HEK293T (cell line): ENCODE results near the gene STMN1.
"Not testable (repeated sequence)": the region's sequence is repeated elsewhere in the genome, so short reads cannot be mapped to it uniquely, and the experiment has no call there.

ENCODE experiments used
- CTCF ChIA-PET: fragments of 350-600 bp; formaldehyde crosslinking; extraction: SDS; loops from one replicate; lab custom pipeline; 2021; ENCODE audit warnings: antibody characterized with exemption, inconsistent platforms; lab: Yijun Ruan, JAX
- POLR2A ChIA-PET: fragments of 350-600 bp; formaldehyde crosslinking; extraction: SDS; loops from one replicate; lab custom pipeline; 2020; ENCODE audit warnings: antibody characterized with exemption, inconsistent platforms; lab: Yijun Ruan, JAX
- DNase-seq: peaks from one replicate; pipeline ENCODE4 v3.0.0; 2012; ENCODE audit warnings: mixed read lengths; ENCODE audit errors: extremely low spot score
- ARNT ChIP-seq: fragments of 450-650 bp; IDR thresholded peaks from 2 replicates; pipeline ENCODE4 v1.6.1; 2017; ENCODE audit warnings: mild to moderate bottlenecking
- BHLHE40 ChIP-seq: fragments of 450-650 bp; IDR thresholded peaks from 2 replicates; pipeline ENCODE4 v1.6.1; 2016; ENCODE audit warnings: mild to moderate bottlenecking, moderate library complexity, borderline replicate concordance
- CTBP1 ChIP-seq: fragments of 450-650 bp; IDR thresholded peaks from 2 replicates; pipeline ENCODE4 v1.6.1; 2016; ENCODE audit warnings: borderline replicate concordance
- ELF4 ChIP-seq: fragments of 450-650 bp; IDR thresholded peaks from 2 replicates; pipeline ENCODE4 v1.6.1; 2017; ENCODE audit warnings: antibody characterized with exemption
- FOXA1 ChIP-seq: fragments of 450-650 bp; IDR thresholded peaks from 2 replicates; pipeline ENCODE4 v1.6.1; 2016; ENCODE audit warnings: mild to moderate bottlenecking
- FOXK2 ChIP-seq: fragments of 450-650 bp; IDR thresholded peaks from 2 replicates; pipeline ENCODE4 v1.6.1; 2016; ENCODE audit warnings: mild to moderate bottlenecking
- FOXM1 ChIP-seq: fragments of 450-650 bp; IDR thresholded peaks from 2 replicates; pipeline ENCODE4 v1.6.1; 2017; ENCODE audit warnings: mild to moderate bottlenecking, borderline replicate concordance
- HDGF ChIP-seq: fragments of 450-650 bp; IDR thresholded peaks from 2 replicates; pipeline ENCODE4 v1.6.1; 2017; ENCODE audit warnings: antibody characterized with exemption, borderline replicate concordance
- L3MBTL2 ChIP-seq: fragments of 450-650 bp; conservative IDR thresholded peaks from 2 replicates; pipeline ENCODE4 v1.6.1; 2016; ENCODE audit warnings: mild to moderate bottlenecking
- LEF1 ChIP-seq: fragments of 450-650 bp; IDR thresholded peaks from 2 replicates; pipeline ENCODE4 v1.6.1; 2017; ENCODE audit warnings: mild to moderate bottlenecking, borderline replicate concordance
- NFRKB ChIP-seq: fragments of 450-650 bp; IDR thresholded peaks from 2 replicates; pipeline ENCODE4 v1.6.1; 2016; ENCODE audit warnings: mild to moderate bottlenecking, moderate library complexity
- SP1 ChIP-seq: fragments of 450-650 bp; IDR thresholded peaks from 2 replicates; pipeline ENCODE4 v1.6.1; 2017
- SUZ12 ChIP-seq: fragments of 450-650 bp; IDR thresholded peaks from 2 replicates; pipeline ENCODE4 v1.6.1; 2016; ENCODE audit warnings: mild to moderate bottlenecking
- TARDBP ChIP-seq: fragments of 450-650 bp; IDR thresholded peaks from 2 replicates; pipeline ENCODE4 v1.6.1; 2016
- ZNF384 ChIP-seq: fragments of 450-650 bp; IDR thresholded peaks from 2 replicates; pipeline ENCODE4 v1.6.1; 2016
- TF ChIP-seq, protein P1 (sequence below): fragments of 450-650 bp; IDR thresholded peaks from 2 replicates; pipeline ENCODE4 v1.6.1; 2016

STMN1 gene

DNA sequence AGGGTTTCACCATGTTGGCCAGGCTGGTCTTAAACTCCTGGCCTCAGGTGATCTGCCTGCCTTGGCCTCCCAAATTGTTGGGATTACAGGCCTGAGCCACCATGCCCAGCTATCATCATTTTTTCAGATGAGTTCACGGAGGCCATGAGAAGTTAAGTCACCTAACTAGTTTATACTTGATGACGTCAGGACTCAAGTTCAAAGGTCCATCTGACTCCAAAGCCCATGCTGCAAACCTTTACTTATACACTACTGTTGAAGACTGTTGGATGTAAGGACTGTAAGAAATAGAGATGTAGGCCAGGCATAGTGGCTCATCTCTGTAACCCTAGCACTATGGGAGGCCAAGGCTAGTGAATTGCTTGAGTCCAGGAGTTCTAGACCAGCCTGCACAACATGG, 40.8 kb upstream of the STMN1 start:
- POLR2A ChIA-PET, result no interaction called here
- no peak for TF ChIP-seq BHLHE40
- TF ChIP-seq L3MBTL2, result no peak
- no peak for TF ChIP-seq SP1
- TF ChIP-seq FOXM1, result no peak
- TF ChIP-seq LEF1, result no peak
- TF ChIP-seq ARNT, result no peak
- TF ChIP-seq HDGF, result no peak
- no peak for TF ChIP-seq CTBP1
- no peak for DNase-seq
- CTCF ChIA-PET, result no interaction called here

- ChIA-PET CTCF (no interaction called here), POLR2A (no interaction called here)
- TF ChIP-seq HDGF (no peak), ZNF384 (no peak), ARNT (no peak), L3MBTL2 (no peak), SP1 (no peak), SUZ12 (no peak), LEF1 (no peak), BHLHE40 (no peak), ELF4 (no peak)
- TF ChIP-seq, protein P1, sequence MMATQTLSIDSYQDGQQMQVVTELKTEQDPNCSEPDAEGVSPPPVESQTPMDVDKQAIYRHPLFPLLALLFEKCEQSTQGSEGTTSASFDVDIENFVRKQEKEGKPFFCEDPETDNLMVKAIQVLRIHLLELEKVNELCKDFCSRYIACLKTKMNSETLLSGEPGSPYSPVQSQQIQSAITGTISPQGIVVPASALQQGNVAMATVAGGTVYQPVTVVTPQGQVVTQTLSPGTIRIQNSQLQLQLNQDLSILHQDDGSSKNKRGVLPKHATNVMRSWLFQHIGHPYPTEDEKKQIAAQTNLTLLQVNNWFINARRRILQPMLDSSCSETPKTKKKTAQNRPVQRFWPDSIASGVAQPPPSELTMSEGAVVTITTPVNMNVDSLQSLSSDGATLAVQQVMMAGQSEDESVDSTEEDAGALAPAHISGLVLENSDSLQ, result no peak
Measured at GRCh38 chr1:25945761-25946160, 39.5 kb upstream of the STMN1 start.

DNA sequence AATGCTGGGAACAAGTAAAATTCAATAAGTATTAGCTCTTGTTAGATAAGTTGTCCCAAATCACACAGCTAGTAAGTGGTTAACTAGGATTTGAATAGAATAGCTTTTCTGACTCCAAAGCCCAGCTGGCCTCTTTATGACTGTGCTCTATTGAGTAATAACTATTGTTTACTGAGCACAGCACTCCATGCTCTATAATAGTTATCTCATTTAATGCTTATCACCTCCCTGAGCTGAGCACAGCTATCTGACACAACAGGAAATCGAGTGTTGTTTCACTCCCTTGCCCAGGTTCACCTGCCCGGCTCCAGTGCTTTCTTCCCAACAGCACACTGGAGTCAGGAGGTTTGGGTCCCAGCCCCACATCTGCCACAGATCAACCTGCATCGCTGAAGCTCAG, 38.8 kb upstream of the STMN1 start:
- ChIA-PET POLR2A (interaction anchor here (1.5 kb wide), 1 partner anchor 53 kb away, joined by 4 read pairs; the partner anchor contains the start of gene PAFAH2), CTCF (interaction anchor here (0.6 kb wide), 1 partner anchor 66 kb away, joined by 9 read pairs; no protein-coding TSS in a partner anchor)
- DNase-seq, result no peak
- TF ChIP-seq SUZ12 (no peak), ARNT (no peak)

More at GRCh38 chr1:25945761-25946160, 39.5 kb upstream of the STMN1 start:
- DNase-seq, result no peak

GRCh38 chr1:25943511-25943910, 37.3 kb upstream of the STMN1 start:
- CTCF ChIA-PET, POLR2A ChIA-PET, DNase-seq: not testable (repeated sequence)

DNA sequence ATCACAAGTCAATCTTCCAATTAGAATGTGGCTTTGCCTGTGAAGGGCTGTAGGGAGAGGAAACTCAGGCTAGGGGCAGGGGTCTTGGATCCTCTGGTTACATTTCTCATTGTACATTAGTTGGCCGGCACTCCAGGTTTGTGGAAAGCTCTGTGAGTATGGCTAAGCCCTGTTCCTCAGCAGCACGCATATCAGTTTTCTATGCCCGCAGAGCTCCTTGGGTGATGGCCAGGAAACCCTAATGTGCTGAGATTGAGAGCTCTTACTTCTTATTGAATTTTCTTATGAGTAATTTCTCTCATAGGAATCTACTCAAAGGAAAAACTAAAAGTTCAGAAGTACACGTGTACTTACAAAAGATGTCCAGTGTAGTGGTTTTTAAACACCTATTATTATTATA, 30.7 kb upstream of the STMN1 start:
- ChIA-PET POLR2A (no interaction called here), CTCF (no interaction called here)
- DNase-seq, result no peak
- no peak for TF ChIP-seq CTBP1
- no peak for TF ChIP-seq ZNF384
- TF ChIP-seq SUZ12, result no peak
- no peak for TF ChIP-seq BHLHE40
- no peak for TF ChIP-seq SP1
- TF ChIP-seq ARNT, result no peak
- TF ChIP-seq HDGF, result no peak
- no peak for TF ChIP-seq NFRKB
- TF ChIP-seq LEF1, result no peak
- no peak for TF ChIP-seq FOXK2
- no peak for TF ChIP-seq L3MBTL2
- no peak for TF ChIP-seq ELF4
- TF ChIP-seq FOXM1, result no peak
- TF ChIP-seq, protein P1, result no peak

DNA sequence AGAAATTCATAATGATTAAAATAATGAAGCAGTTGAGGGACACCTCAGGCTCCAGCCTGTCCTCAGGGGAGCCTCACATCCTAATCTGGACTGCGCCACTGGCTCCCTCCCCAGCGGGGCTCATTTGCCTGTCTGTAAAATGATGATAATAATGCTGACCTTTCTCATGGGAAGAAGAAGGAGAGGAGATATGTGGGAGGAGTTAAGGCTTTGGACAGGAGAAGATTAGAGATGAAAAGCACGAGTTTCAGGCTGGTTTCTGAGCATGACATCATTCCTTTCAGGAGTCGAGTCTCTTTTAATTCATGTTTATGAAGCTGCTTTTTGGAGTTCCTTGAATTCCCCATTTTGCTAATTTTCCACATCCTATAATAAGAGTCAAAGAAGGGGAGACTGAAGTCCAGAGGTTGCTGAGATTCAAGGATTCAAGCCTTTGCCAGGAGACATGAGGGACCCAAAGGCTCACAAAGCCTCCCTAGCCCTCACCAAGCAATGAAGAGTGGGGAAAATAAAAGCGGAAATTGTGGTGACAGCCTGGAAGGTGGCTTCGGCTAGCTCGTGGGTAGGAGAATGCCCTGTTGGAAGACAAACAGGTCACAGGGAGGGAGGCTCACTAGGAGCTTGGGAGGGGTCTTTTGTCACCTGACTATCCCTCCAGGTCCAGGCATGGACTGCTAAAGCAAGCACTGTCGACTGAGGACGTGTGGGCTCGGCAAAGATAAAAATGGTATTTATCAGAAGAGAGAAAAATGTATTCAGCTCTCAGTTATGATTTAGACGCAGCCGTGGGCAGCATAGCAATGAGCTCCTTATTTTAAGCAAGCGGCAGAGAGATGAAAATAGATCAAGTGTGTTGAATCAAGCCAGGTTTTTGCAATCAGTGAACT, 27.5 kb upstream of the STMN1 start:
- POLR2A ChIA-PET, result no interaction called here
- DNase-seq, result no peak
- TF ChIP-seq TARDBP (no peak), HDGF (no peak), ARNT (no peak), NFRKB (no peak), FOXA1 (no peak), BHLHE40 (no peak), CTBP1 (no peak), SUZ12 (no peak)
- CTCF ChIA-PET, result interaction anchor here (1.9 kb wide), 1 partner anchor 38 kb away, joined by 8 read pairs; no protein-coding TSS in a partner anchor

DNA sequence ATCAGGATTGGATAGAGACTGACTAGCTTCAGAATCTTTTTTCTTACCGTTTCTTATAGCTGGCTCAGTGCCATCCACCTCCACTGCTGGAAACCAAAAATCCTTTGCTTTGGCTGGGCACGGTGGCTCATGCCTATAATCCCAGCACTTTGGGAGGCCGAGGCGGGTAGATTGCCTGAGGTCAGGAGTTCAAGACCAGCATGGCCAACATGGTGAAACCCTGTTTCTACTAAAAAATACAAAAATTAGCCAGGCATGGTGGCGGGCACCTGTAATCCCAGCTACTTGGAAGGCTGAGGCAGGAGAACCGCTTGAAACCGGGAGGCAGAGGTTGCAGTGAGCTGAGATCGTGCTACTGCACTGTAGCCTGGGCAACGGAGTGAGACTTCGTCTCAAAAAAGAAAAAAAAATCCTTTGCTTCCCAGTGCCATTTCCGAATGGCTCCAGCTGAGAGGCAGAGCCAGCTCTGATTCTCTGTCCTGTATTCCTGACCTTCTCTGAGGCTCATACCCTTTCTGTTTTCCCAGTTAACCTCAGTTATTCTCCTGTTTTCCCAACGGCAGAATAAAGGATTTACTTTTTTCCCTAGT, 26.7 kb upstream of the STMN1 start:
- ChIA-PET CTCF (interaction anchor here (1.9 kb wide), 1 partner anchor 37 kb away, joined by 8 read pairs; no protein-coding TSS in a partner anchor), POLR2A (interaction anchor here (0.9 kb wide), 1 partner anchor 88 kb away, joined by 3 read pairs; the partner anchor contains the start of gene EXTL1)
- not testable (repeated sequence) for DNase-seq
